RCC 7860 (cell line): ENCODE data around the gene GPR139.

Source experiments
- DNase-seq: peaks from one replicate; pipeline ENCODE4 v3.0.0-alpha.2; 2015; ENCODE audit warnings: low spot score
- FAIRE-seq: peaks from 2 replicates; lab custom pipeline; 2012; peaks lifted over from hg19 to GRCh38; lab: Jason Lieb, UNC

GPR139 gene

GRCh38 chr16:20061132-20061531, 12.6 kb downstream of the GPR139 start:
- DNase-seq (no peak), FAIRE-seq (no peak)

DNA sequence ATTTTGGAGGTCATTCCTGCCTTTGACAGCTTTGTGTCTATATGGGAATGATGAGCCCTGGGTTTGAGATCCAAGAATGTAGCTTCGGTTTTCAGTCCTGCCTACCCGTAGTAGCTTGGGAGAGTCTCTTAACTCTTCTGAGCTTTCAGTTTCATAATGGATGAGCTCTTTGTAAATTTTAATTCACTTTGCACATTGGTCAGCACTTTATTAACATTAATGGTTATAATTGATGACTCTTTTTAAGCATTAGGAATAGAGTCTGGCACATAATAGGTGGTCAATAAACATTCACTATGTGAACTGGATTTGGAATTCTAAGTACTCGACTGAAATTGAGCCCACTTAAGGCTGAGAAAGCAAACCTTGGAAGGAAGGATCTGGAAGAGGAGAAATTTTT, 17.3 kb downstream of the GPR139 start:
- FAIRE-seq (no peak), DNase-seq (no peak)

GRCh38 chr16:20053336-20053735, 20.4 kb downstream of the GPR139 start:
- DNase-seq = no peak
- FAIRE-seq = no peak

GRCh38 chr16:20051611-20052010, 22.1 kb downstream of the GPR139 start:
- FAIRE-seq (no peak), DNase-seq (no peak)

GRCh38 chr16:20051147-20051546, 22.5 kb downstream of the GPR139 start:
- DNase-seq (no peak), FAIRE-seq (no peak)

GRCh38 chr16:20049831-20050230, 23.9 kb downstream of the GPR139 start:
- DNase-seq = no peak
- no peak for FAIRE-seq

- DNase-seq (no peak), FAIRE-seq (no peak)
Observed at GRCh38 chr16:20045886-20046285, 27.8 kb downstream of the GPR139 start.

GRCh38 chr16:20042848-20043247, 30.8 kb downstream of the GPR139 start:
- DNase-seq (peak; percentile 33), FAIRE-seq (no peak)

DNA sequence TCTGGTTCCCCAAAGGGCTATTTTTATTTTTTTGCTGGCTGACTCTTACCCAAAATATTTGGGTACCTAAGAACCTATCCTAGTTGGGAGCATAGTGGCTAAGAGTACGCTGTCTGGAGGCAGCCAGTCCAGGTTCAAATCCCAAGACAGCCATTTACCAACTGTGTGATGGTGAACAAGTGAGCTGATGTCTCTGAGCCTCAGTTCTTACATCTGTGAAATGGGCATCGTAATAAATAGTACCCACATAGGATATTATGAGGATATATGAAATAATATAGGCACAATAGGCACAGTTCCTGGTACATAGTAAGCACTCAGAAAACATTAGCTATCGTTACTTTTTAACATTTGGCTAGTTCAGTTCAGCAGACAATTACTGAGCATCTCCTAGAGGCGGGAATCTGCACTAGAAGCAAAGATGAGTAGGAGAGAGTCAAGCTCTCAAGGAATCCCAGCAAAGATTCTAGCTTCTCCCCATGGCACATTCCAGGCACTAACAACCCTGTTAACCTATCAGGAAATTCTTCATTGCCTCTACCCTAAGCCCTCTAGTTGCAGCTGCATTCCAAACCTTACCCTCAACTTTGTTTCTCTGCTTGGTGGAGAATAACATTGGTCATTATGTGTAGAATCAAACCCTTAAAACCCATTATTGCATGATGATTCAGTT, 31.6 kb downstream of the GPR139 start:
- DNase-seq (no peak), FAIRE-seq (no peak)

- FAIRE-seq (no peak), DNase-seq (no peak)
Observed at GRCh38 chr16:20040011-20040410, 33.7 kb downstream of the GPR139 start.

DNA sequence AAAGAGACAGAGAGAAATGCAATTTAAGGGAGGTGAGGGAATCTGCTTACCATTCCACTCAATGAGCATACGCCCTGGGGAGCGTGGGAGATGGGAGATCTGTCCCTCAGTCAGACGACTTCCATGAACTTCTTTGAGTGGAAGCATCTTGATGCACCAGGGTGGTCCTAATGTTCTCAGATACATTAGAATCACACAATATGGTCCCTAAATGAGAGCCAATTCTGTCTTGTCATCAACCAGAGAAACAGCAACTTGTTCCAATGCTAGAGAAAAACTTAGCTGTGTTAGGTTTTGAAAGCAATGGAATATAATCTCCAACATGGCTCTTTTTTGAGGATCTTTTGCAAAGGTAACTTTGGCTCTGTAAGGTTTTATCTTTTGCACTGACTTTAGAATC, 44.1 kb downstream of the GPR139 start:
- DNase-seq (no peak), FAIRE-seq (no peak)

GRCh38 chr16:20026361-20027072, 47.2 kb downstream of the GPR139 start:
- no peak for DNase-seq
- FAIRE-seq = no peak

GRCh38 chr16:20023190-20023589, 50.5 kb downstream of the GPR139 start:
- no peak for FAIRE-seq

GRCh38 chr16:20020976-20021375, 52.7 kb downstream of the GPR139 start:
- DNase-seq = no peak
- FAIRE-seq = no peak

More at GRCh38 chr16:20023190-20023589, 50.5 kb downstream of the GPR139 start:
- no peak for DNase-seq

DNA sequence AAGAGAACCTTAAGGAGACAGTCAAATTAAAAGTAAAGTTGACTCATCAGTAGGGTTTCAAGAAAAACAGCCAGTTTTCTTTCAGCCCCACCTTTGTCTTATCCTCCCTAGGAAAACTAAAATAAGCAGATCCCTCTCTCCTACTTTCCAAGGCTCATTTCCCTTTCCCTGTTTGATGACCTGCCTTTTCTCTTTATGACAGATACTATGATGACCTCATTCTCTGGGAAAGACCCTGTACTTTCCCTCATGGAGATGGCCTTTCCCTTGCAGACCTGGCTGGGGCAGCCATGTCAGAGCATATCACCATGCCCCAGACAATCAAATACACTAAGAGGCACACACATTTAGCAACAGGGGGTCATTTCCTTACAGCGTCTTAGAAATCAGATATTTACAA, 53.6 kb downstream of the GPR139 start:
- DNase-seq (no peak), FAIRE-seq (no peak)

GRCh38 chr16:20016234-20016633, 57.5 kb downstream of the GPR139 start:
- no peak for DNase-seq
- no peak for FAIRE-seq

DNA sequence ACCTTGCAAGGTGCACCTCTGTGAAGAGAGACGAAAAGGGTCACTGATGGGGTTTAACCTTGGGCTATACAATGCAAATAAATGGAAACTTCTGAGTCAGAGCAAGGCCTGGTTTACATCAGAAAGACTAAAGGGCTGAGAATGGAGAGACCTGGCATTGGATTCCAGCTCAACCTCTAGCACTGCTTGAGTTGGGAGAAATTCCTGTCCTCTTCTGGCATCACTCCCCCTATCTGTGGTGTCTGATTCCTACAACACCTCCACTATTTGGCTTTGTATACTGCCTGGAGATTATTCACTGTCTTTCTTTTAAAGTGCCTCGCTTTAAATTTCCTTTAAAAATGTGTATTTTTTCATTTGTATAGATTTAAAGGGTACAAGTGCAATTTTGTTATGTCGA, 68.8 kb downstream of the GPR139 start:
- DNase-seq = no peak
- no peak for FAIRE-seq

GRCh38 chr16:20002936-20003335, 70.8 kb downstream of the GPR139 start:
- no peak for FAIRE-seq
- DNase-seq = no peak

GRCh38 chr16:20001856-20002707, 71.6 kb downstream of the GPR139 start:
- FAIRE-seq = no peak
- DNase-seq = no peak

DNA sequence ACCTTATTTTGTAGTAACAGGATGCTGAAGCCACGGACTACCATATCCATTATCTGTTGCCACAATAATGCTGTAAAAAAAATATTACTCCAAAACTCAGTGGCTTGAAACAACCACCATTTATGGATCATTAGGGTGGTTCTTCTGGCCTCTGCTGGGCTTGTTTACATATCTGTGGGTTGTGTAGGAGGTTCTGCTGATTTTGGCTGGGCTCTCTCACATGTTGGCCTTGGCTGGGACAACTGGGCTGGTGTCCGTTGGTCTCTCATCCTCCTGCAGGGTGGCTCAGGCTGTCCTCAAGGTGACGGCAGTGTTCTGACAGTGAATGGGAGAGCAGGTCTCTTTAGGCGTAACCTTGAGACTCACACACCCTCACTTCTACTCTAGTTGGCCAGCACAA, 76.0 kb downstream of the GPR139 start:
- DNase-seq (no peak), FAIRE-seq (no peak)

- no peak for FAIRE-seq
- no peak for DNase-seq
Observed at GRCh38 chr16:19997264-19997663, 76.4 kb downstream of the GPR139 start.
